ENCODE data around the gene MGAT3.

DNA sequence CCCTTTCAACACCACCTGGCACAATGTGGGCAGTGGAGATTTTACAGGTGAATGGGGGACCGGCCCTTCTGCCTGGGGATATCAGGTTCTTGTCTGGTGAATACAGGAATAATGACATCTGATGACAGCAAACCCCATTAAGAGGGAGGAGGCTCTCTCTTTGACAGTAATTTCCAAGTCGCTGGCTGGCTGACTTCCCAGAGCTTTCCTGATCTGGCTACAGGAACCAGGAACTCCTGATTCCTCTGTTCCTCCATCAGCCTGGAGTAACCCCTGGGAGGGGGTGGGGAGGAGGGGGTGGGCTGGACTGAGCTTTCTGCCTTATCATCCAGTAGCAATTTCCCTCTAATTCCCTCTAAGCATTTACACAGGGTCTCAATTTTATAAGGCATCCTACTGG, 41.6 kb downstream of the MGAT3 start:
- no peak for TF ChIP-seq POLR2AphosphoS5 (IDR thresholded peaks at IDR 0.05; ENCODE audit: low read depth)
- TF ChIP-seq, protein P1, sequence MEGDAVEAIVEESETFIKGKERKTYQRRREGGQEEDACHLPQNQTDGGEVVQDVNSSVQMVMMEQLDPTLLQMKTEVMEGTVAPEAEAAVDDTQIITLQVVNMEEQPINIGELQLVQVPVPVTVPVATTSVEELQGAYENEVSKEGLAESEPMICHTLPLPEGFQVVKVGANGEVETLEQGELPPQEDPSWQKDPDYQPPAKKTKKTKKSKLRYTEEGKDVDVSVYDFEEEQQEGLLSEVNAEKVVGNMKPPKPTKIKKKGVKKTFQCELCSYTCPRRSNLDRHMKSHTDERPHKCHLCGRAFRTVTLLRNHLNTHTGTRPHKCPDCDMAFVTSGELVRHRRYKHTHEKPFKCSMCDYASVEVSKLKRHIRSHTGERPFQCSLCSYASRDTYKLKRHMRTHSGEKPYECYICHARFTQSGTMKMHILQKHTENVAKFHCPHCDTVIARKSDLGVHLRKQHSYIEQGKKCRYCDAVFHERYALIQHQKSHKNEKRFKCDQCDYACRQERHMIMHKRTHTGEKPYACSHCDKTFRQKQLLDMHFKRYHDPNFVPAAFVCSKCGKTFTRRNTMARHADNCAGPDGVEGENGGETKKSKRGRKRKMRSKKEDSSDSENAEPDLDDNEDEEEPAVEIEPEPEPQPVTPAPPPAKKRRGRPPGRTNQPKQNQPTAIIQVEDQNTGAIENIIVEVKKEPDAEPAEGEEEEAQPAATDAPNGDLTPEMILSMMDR (IDR thresholded peaks at IDR 0.05; ENCODE audit: insufficient read depth, low read length): no peak
